DOHH2 (cell line): Measurements from ENCODE around the gene MAP3K5.

Source experiments
- H3F3A ChIP-seq: fragments of 200-600 bp; sonication (generic), shearing (Covaris generic); 2 replicates; pipeline ENCODE4 v1.6.0; 2016; ENCODE audit warnings: antibody characterized with exemption, mild to moderate bottlenecking; ENCODE audit not compliant: control insufficient read depth, insufficient read depth
- H3K27ac ChIP-seq: fragments of 200-600 bp; sonication (generic); 2 replicates; pipeline ENCODE4 v1.5.1; 2014; ENCODE audit warnings: low read depth, mild to moderate bottlenecking, low read length, moderate library complexity
- H3K27me3 ChIP-seq: fragments of 200-600 bp; sonication (generic); 2 replicates; pipeline ENCODE4 v1.6.1; 2014; ENCODE audit warnings: mild to moderate bottlenecking, low read length, mixed read lengths; ENCODE audit not compliant: control insufficient read depth
- H3K36me3 ChIP-seq: fragments of 200-600 bp; sonication (generic); 2 replicates; pipeline ENCODE4 v1.6.1; 2014; ENCODE audit warnings: mild to moderate bottlenecking, low read length, moderate library complexity, mixed read lengths; ENCODE audit not compliant: control insufficient read depth
- H3K4me1 ChIP-seq: fragments of 200-600 bp; sonication (generic); 2 replicates; pipeline ENCODE4 v1.6.1; 2014; ENCODE audit warnings: mild to moderate bottlenecking, low read length, mixed read lengths; ENCODE audit not compliant: control insufficient read depth
- H3K4me2 ChIP-seq: fragments of 200-600 bp; sonication (generic); 2 replicates; pipeline ENCODE4 v1.6.0; 2014; ENCODE audit warnings: mild to moderate bottlenecking, low read length, moderate library complexity
- H3K4me3 ChIP-seq: fragments of 200-600 bp; sonication (generic); 2 replicates; pipeline ENCODE4 v1.5.1; 2014; ENCODE audit warnings: mild to moderate bottlenecking, low read length, mixed read lengths
- H3K79me2 ChIP-seq: fragments of 200-600 bp; sonication (generic); 2 replicates; pipeline ENCODE4 v1.6.1; 2014; ENCODE audit warnings: mild to moderate bottlenecking, low read length, mixed read lengths; ENCODE audit not compliant: control insufficient read depth
- H3K9me2 ChIP-seq: fragments of 200-600 bp; sonication (generic); replicated peaks from 2 replicates; pipeline ENCODE4 v1.6.1; 2014; ENCODE audit warnings: mild to moderate bottlenecking, low read length, mixed read lengths; ENCODE audit not compliant: control insufficient read depth
- H3K9me3 ChIP-seq: fragments of 200-600 bp; sonication (generic); 2 replicates; pipeline ENCODE4 v1.6.1; 2014; ENCODE audit warnings: antibody characterized with exemption, low read length, mixed read lengths; ENCODE audit not compliant: control insufficient read depth, insufficient read depth
- H4K20me1 ChIP-seq: fragments of 200-600 bp; sonication (generic); 2 replicates; pipeline ENCODE4 v1.6.0; 2014; ENCODE audit warnings: low read depth, mild to moderate bottlenecking, antibody characterized with exemption, low read length, moderate library complexity; ENCODE audit not compliant: control insufficient read depth, insufficient read depth
- EZH2phosphoT487 ChIP-seq: fragments of 200-600 bp; sonication (generic); IDR thresholded peaks from 2 replicates; pipeline ENCODE4 v1.6.1; 2017; ENCODE audit warnings: borderline replicate concordance, mild to moderate bottlenecking, antibody characterized with exemption, low read length, moderate library complexity, mixed read lengths
- TF ChIP-seq, protein P1 (sequence below): fragments of 200-600 bp; sonication (generic); IDR thresholded peaks from one replicate; pipeline ENCODE4 v1.5.1; 2014; ENCODE audit warnings: antibody characterized with exemption, mild to moderate bottlenecking, low read depth, low read length; ENCODE audit not compliant: poor library complexity, severe bottlenecking

The MAP3K5 gene

GRCh38 chr6:136550330-136551071 lies 241.8 kb downstream of the MAP3K5 start, which contains the start of gene MAP7:
Gene MAP7, minus strand, starts transcription at chr6:136550422. Its CDS starts 14 bp downstream, at chr6:136550408.
- no peaks in the 10 kb centered on the region for H3F3A ChIP-seq
- TF ChIP-seq EZH2phosphoT487: no peak
- TF ChIP-seq, protein P1, sequence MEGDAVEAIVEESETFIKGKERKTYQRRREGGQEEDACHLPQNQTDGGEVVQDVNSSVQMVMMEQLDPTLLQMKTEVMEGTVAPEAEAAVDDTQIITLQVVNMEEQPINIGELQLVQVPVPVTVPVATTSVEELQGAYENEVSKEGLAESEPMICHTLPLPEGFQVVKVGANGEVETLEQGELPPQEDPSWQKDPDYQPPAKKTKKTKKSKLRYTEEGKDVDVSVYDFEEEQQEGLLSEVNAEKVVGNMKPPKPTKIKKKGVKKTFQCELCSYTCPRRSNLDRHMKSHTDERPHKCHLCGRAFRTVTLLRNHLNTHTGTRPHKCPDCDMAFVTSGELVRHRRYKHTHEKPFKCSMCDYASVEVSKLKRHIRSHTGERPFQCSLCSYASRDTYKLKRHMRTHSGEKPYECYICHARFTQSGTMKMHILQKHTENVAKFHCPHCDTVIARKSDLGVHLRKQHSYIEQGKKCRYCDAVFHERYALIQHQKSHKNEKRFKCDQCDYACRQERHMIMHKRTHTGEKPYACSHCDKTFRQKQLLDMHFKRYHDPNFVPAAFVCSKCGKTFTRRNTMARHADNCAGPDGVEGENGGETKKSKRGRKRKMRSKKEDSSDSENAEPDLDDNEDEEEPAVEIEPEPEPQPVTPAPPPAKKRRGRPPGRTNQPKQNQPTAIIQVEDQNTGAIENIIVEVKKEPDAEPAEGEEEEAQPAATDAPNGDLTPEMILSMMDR: peak; percentile 61
- no peaks in the 10 kb centered on the region for H3K36me3 ChIP-seq
- no peaks in the 10 kb centered on the region for H4K20me1 ChIP-seq
- H3K4me2 ChIP-seq: peak within 1 kb of the TSS; percentile 35; the same call in 1 of the 2 replicates
- no peaks in the 10 kb centered on the region for H3K9me3 ChIP-seq
- H3K9me2 ChIP-seq: no peaks in the 10 kb centered on the region
- no peaks in the 10 kb centered on the region for H3K4me1 ChIP-seq
- peaks cover 14% of the 10 kb centered on the region for H3K27me3 ChIP-seq
- H3K79me2 ChIP-seq: no peaks in the 10 kb centered on the region
- no peak within 1 kb of the TSS for H3K27ac ChIP-seq
- H3K4me3 ChIP-seq: no peak within 1 kb of the TSS

GRCh38 chr6:136550045-136550329 lies 242.3 kb downstream of the MAP3K5 start:
- Histone ChIP-seq H3K79me2 (no peaks in the 10 kb centered on the region), H3K9me3 (no peaks in the 10 kb centered on the region), H4K20me1 (no peaks in the 10 kb centered on the region), H3K27me3 (peaks cover 14% of the 10 kb centered on the region), H3F3A (no peaks in the 10 kb centered on the region), H3K4me3 (no peak overlapping the region), H3K9me2 (no peaks in the 10 kb centered on the region), H3K4me1 (no peaks in the 10 kb centered on the region), H3K36me3 (no peaks in the 10 kb centered on the region), H3K4me2 (peak overlapping the region; percentile 35; the same call in 1 of the 2 replicates), H3K27ac (no peak overlapping the region)
- TF ChIP-seq EZH2phosphoT487: no peak
- TF ChIP-seq, protein P1: no peak

- H3K27me3 ChIP-seq: peaks cover 14% of the 10 kb centered on the region
- H3K4me3 ChIP-seq: no peak overlapping the region
- no peaks in the 10 kb centered on the region for H3K9me2 ChIP-seq
- no peak overlapping the region for H3K4me2 ChIP-seq
- H3K36me3 ChIP-seq: no peaks in the 10 kb centered on the region
- no peaks in the 10 kb centered on the region for H3K9me3 ChIP-seq
- no peaks in the 10 kb centered on the region for H3K79me2 ChIP-seq
- no peak overlapping the region for H3K27ac ChIP-seq
- H4K20me1 ChIP-seq: no peaks in the 10 kb centered on the region
- H3F3A ChIP-seq: no peaks in the 10 kb centered on the region
- TF ChIP-seq, protein P1: no peak
- TF ChIP-seq EZH2phosphoT487: no peak
- no peaks in the 10 kb centered on the region for H3K4me1 ChIP-seq
Observed at GRCh38 chr6:136549300-136550044, 242.8 kb downstream of the MAP3K5 start.
